Left lung (tissue), 10 donors: Measurements from ENCODE around the gene ICA1. TPM values are rescaled to one million over a fixed set of nuclear protein-coding genes. Genes with fewer than 3 reads are reported as not detected.

Source experiments
- ATAC-seq: fragments of 200-7000 bp; cut with Tn5 transposase; one replicate; pipeline ENCODE4 v1.9.1; 2020; ENCODE audit warnings: moderate library complexity
- DNase-seq, 4 donors: peaks; one replicate each; pipeline ENCODE4 v3.0.0-alpha.2; 2013 to 2020
- H3K27ac ChIP-seq, 2 donors: fragments of 200-600 bp; sonication (generic) in 1 of 2; one replicate each; pipeline versions ENCODE4 v1.5.0 to v1.8.0; 2020 to 2021
- H3K27me3 ChIP-seq, 2 donors: fragments of 200-600 bp; sonication (generic) in 1 of 2; one replicate each; pipeline versions ENCODE4 v1.5.0 to v1.8.0; 2020 to 2021
- H3K36me3 ChIP-seq, 2 donors: fragments of 200-600 bp; sonication (generic) in 1 of 2; one replicate each; pipeline versions ENCODE4 v1.5.0 to v1.8.0; 2020 to 2021
- H3K4me1 ChIP-seq, 2 donors: fragments of 200-600 bp; one replicate each; pipeline ENCODE4 v1.8.0; 2021
- H3K4me3 ChIP-seq, 2 donors: fragments of 200-600 bp; sonication (generic) in 1 of 2; one replicate each; pipeline versions ENCODE4 v1.5.0 to v1.8.0; 2020 to 2021; ENCODE audit warnings: mild to moderate bottlenecking in 1 of 2
- H3K9me3 ChIP-seq, 2 donors: fragments of 200-600 bp; sonication (generic) in 1 of 2; one replicate each; pipeline versions ENCODE4 v1.5.0 to v1.8.0; 2020 to 2021
- intact Hi-C, 2 donors: fragments of 100-400 bp; cut with DNase I; formaldehyde crosslinking; loops; one replicate each; pipeline versions ENCODE4 v1.11.2 to v1.14.2; 2022
- polyA plus RNA-seq, 6 donors: library from polyadenylated mRNA; unstranded; fragments of 120-200 nt; gene quantifications; one replicate each; pipeline ENCODE4 v1.2.1, GENCODE V29; 2013; ENCODE audit not compliant: insufficient read length in 6 of 6
- total RNA-seq, 2 donors: library from RNA; stranded (reverse); fragmentation: NEBNext Ultra II Directional; extraction: Animal tissue kit (Norgen Biotek cat#: 25700); gene quantifications; one replicate each; pipeline ENCODE4 v1.2.1, GENCODE V29; 2021
- TF ChIP-seq, protein P1 (sequence below), 2 donors: fragments of 200-600 bp; sonication (generic) in 1 of 2; IDR thresholded peaks; one replicate each; pipeline versions ENCODE4 v1.5.0 to v1.8.0; 2021; ENCODE audit warnings: antibody characterized with exemption in 2 of 2
- donor health status: DM: no; HTN: yes; CAD: no.
- donor health status: DM: no; HTN: no; CAD: no.

ICA1 gene
- total and polyA plus RNA-seq, 8 donors, result 22.4 to 53.3 (median 40.5) TPM

DNA sequence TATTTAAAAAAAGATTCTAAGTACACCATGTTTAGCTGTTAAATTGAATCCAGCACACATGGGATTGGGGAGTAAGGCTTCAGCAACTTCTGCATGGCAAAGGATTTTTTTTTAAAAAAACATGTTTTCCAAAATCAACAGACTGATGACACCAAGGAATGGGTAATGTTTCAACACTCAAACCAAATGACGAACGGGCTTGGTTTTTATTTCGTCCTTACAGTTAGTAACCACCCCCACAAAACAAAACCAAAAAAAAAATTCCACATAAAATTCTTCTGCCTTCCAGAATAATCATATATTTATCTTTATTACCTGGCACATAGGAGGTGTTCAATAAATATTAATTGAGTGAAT, 45.7 kb downstream of the ICA1 start:
- ATAC-seq (no peak), DNase-seq (no peak)
- intact Hi-C loops, result loop anchor here in 1 of 2 donors (10.0 kb wide), 1 partner anchor 622 kb away; no protein-coding TSS in a partner anchor
- Histone ChIP-seq H3K36me3 (peaks cover 0 to 12% of the 10 kb centered on the region in 2 donors), H3K4me3 (no peak overlapping the region), H3K27ac (no peak overlapping the region), H3K4me1 (no peaks in the 10 kb centered on the region), H3K27me3 (no peaks in the 10 kb centered on the region), H3K9me3 (no peaks in the 10 kb centered on the region)
- TF ChIP-seq, protein P1, sequence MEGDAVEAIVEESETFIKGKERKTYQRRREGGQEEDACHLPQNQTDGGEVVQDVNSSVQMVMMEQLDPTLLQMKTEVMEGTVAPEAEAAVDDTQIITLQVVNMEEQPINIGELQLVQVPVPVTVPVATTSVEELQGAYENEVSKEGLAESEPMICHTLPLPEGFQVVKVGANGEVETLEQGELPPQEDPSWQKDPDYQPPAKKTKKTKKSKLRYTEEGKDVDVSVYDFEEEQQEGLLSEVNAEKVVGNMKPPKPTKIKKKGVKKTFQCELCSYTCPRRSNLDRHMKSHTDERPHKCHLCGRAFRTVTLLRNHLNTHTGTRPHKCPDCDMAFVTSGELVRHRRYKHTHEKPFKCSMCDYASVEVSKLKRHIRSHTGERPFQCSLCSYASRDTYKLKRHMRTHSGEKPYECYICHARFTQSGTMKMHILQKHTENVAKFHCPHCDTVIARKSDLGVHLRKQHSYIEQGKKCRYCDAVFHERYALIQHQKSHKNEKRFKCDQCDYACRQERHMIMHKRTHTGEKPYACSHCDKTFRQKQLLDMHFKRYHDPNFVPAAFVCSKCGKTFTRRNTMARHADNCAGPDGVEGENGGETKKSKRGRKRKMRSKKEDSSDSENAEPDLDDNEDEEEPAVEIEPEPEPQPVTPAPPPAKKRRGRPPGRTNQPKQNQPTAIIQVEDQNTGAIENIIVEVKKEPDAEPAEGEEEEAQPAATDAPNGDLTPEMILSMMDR (IDR thresholded peaks at IDR 0.05), result no peak

DNA sequence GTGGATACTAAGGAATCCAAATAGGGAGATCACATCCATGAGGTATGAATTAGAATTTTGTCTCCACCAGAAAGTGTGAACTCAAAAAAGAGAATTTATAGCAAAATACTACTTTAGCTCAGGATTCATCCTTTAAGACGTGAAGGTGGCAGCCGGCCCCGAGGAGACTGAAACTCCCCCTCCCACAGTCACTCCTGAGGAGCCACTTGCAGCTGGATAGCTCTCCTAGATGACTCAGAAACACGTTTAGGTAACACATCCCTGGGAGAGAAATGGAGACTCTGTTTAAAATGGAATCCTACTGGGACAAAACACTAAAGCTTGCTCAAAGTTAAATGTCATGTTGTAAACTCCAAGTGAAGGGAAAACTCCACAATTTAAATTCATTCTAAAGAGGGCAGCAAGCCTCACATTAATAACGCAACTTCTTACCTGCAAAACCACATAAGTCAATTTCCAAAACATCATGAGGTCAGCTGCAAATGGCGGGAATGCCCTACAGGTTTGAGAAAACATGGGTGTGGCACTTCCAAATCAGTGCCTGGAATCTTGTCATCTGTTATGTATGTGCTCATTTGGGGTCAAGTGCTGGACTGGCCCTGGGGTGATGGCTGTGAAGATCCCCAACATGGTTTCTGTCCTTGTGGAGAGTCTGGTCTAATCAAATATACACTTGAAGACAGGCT, 46.2 kb downstream of the ICA1 start:
- TF ChIP-seq, protein P1 (IDR thresholded peaks at IDR 0.05), result no peak
- no peak for ATAC-seq
- Histone ChIP-seq H3K9me3 (no peaks in the 10 kb centered on the region), H3K27ac (no peak overlapping the region), H3K27me3 (no peaks in the 10 kb centered on the region), H3K4me1 (no peaks in the 10 kb centered on the region), H3K36me3 (peaks cover 0 to 12% of the 10 kb centered on the region in 2 donors), H3K4me3 (no peak overlapping the region)
- intact Hi-C loops, result loop anchor here in 1 of 2 donors (10.0 kb wide), 1 partner anchor 621 kb away; no protein-coding TSS in a partner anchor
- DNase-seq, result no peak

DNA sequence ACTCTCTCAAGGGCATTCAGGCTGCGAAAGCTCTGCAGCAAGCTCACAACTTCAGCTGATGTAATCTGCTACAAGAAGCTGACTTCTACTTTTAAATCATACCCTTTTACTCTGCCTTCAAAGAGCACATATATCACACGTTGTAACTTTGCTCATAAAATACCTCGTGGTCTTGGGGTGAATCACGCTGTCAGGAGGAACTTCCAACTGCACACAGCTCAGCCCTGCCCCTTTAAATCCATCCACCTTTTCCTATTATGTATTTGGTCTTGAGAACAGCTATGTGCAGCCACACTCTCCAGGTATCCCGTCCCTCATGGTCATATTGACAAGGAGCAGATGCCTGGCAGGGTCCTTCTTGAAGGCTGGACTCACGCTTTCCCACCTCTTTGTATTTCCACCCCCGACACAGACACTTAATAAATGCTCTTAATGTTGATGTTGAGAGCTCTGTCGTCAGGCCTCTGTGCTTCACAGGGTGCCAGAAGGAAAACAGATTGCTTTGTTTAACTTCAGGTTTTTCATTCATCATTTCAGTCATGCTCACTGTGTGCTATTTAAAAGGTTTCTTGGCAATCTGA, 47.6 kb downstream of the ICA1 start:
- no peaks in the 10 kb centered on the region for H3K27me3 ChIP-seq
- no peak overlapping the region for H3K27ac ChIP-seq
- no peak for DNase-seq
- peaks cover 0 to 12% of the 10 kb centered on the region in 2 donors for H3K36me3 ChIP-seq
- intact Hi-C loops, result loop anchor here in 1 of 2 donors (10.0 kb wide), 1 partner anchor 620 kb away; no protein-coding TSS in a partner anchor
- H3K4me1 ChIP-seq, result no peaks in the 10 kb centered on the region
- H3K4me3 ChIP-seq, result no peak overlapping the region
- TF ChIP-seq, protein P1 (IDR thresholded peaks at IDR 0.05), result no peak
- no peaks in the 10 kb centered on the region for H3K9me3 ChIP-seq
- no peak for ATAC-seq

DNA sequence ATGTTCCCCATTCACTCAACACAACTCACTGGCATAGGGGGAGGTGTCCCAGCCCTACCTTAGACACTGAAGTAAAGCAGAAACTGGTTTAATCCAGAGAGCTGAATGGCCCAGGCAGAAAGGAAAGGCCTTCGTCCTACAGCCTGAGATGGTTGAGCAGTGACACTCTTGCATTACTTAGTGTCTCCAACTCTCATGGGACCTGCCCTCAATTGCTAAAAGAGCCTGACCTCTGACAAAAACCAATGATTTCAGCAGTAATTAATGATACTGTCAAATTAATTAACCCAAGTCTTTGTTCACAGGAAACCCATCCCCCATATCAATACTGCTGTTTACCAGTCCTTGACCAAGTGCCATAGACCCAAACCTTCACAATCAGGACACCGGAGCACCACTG, 48.6 kb downstream of the ICA1 start:
- Histone ChIP-seq H3K4me1 (no peaks in the 10 kb centered on the region), H3K27me3 (no peaks in the 10 kb centered on the region), H3K4me3 (no peak overlapping the region), H3K36me3 (peaks cover 0 to 6% of the 10 kb centered on the region in 2 donors), H3K9me3 (no peaks in the 10 kb centered on the region), H3K27ac (no peak overlapping the region)
- DNase-seq, result no peak
- TF ChIP-seq, protein P1 (IDR thresholded peaks at IDR 0.05), result no peak
- intact Hi-C loops, result loop anchor here in 1 of 2 donors (10.0 kb wide), 1 partner anchor 619 kb away; no protein-coding TSS in a partner anchor
- ATAC-seq, result no peak

DNA sequence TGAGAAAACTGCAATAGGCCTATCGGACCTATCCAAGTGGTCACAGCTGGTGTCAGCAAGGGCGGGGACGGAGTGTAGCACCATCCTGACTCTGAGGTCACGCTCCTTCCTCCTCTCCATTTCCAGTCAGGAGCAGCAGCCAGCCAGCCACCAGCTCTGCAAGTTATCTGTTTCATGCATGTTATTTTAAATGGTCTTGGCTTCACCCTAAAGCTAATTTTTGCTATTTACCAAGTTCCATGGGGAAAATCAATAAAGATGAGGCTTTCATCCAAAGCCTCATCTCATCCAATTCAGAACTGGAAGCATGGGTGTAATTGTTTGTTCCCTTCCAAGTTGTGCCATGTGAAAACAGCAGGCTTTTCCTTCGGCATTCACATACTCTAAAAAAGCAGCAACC, 49.3 kb downstream of the ICA1 start:
- TF ChIP-seq, protein P1 (IDR thresholded peaks at IDR 0.05), result no peak
- no peaks in the 10 kb centered on the region for H3K27me3 ChIP-seq
- intact Hi-C loops, result loop anchor here in 1 of 2 donors (10.0 kb wide), 1 partner anchor 618 kb away; no protein-coding TSS in a partner anchor
- no peak for ATAC-seq
- no peaks in the 10 kb centered on the region for H3K36me3 ChIP-seq
- H3K27ac ChIP-seq, result no peak overlapping the region
- no peak for DNase-seq
- H3K4me1 ChIP-seq, result no peaks in the 10 kb centered on the region
- H3K9me3 ChIP-seq, result no peaks in the 10 kb centered on the region
- H3K4me3 ChIP-seq, result no peak overlapping the region
